HepG2 (cell line): ENCODE data around the gene COL18A1. TPM values are rescaled to one million over a fixed set of nuclear protein-coding genes. Genes with fewer than 3 reads are reported as not detected.

Experiments used
- ATAC-seq: fragments of 200-7000 bp; cut with Tn5 transposase; 3 replicates; pipeline ENCODE4 v1.9.1; 2020; ENCODE audit warnings: mild to moderate bottlenecking, moderate library complexity
- BruUV-seq: library from RNA; stranded (reverse); fragments of 400-500 nt; replicated peaks from 2 replicates; lab custom pipeline; 2021; lab: Mats Ljungman, UMichigan
- CTCF ChIA-PET: fragments of 300-600 bp; formaldehyde crosslinking; extraction: SDS; loops from one replicate; lab custom pipeline; 2021; ENCODE audit warnings: low total read pairs, inconsistent platforms, low intra/inter-chr PET ratio; lab: Yijun Ruan, JAX
- POLR2A ChIA-PET: fragments of 350-600 bp; sonication (Branson Sonifier 250); formaldehyde crosslinking; loops from one replicate; lab custom pipeline; 2020; ENCODE audit warnings: antibody characterized with exemption, inconsistent platforms; lab: Yijun Ruan, JAX
- DNase-seq: peaks from one replicate; pipeline ENCODE4 v3.0.0-alpha.2; 2015; ENCODE audit warnings: low spot score
- FAIRE-seq: peaks from 3 replicates; lab custom pipeline; 2011; peaks lifted over from hg19 to GRCh38; lab: Jason Lieb, UNC
- H2AFZ ChIP-seq: one replicate; pipeline ENCODE4 v1.6.1; 2011; ENCODE audit warnings: low read length, inconsistent platforms
- H3K27ac ChIP-seq: fragments of 300-600 bp; 3 replicates; pipeline ENCODE4 v1.8.0; 2011; ENCODE audit warnings: mixed run types, mild to moderate bottlenecking, mixed read lengths, low read length, inconsistent platforms; ENCODE audit not compliant: insufficient read depth; ENCODE audit errors: extremely low read length
- H3K27me3 ChIP-seq, 2 experiments: fragments of 200-600 bp in 1 of 2; 2 replicates in 1 of 2; 3 replicates in 1 of 2; pipeline versions ENCODE4 v1.6.0 to v1.8.0; 2011; ENCODE audit warnings: low read length in 2 of 2, mild to moderate bottlenecking in 2 of 2, moderate library complexity in 2 of 2, inconsistent platforms in 1 of 2; ENCODE audit not compliant: insufficient read depth in 2 of 2, control insufficient read depth in 1 of 2
- H3K36me3 ChIP-seq, 2 experiments: fragments of 200-600 bp in 1 of 2; replicated peaks in 1 of 2; 2 replicates in 1 of 2; 3 replicates in 1 of 2; pipeline versions ENCODE4 v1.5.1 to v1.8.0; 2011; ENCODE audit warnings: low read length in 2 of 2, inconsistent platforms in 1 of 2; ENCODE audit not compliant: insufficient read depth in 2 of 2, control insufficient read depth in 1 of 2
- H3K4me1 ChIP-seq: 2 replicates; pipeline ENCODE4 v1.5.1; 2012; ENCODE audit warnings: low read length, inconsistent platforms; ENCODE audit not compliant: insufficient read depth
- H3K4me2 ChIP-seq: 2 replicates; pipeline ENCODE4 v1.6.0; 2011; ENCODE audit warnings: low read depth, low read length, inconsistent platforms
- H3K4me3 ChIP-seq, 3 experiments: fragments of 200-600 bp in 1 of 3; sonication (generic), shearing (Covaris generic) in 1 of 3; replicated peaks in 1 of 3; 2 replicates each; pipeline ENCODE4 v1.5.1; 2011 to 2016; ENCODE audit warnings: low read length in 3 of 3, inconsistent platforms in 2 of 3, low read depth in 2 of 3, mild to moderate bottlenecking in 2 of 3, control low read depth in 1 of 3, mixed read lengths in 1 of 3; ENCODE audit not compliant: insufficient read depth in 1 of 3
- H3K79me2 ChIP-seq: one replicate; pipeline ENCODE4 v1.6.1; 2011; ENCODE audit warnings: low read length, inconsistent platforms; ENCODE audit not compliant: insufficient read depth
- H3K9ac ChIP-seq: 2 replicates; pipeline ENCODE4 v1.6.0; 2011; ENCODE audit warnings: mild to moderate bottlenecking, low read depth, low read length, inconsistent platforms; ENCODE audit not compliant: insufficient read depth
- H3K9me3 ChIP-seq: 2 replicates; pipeline ENCODE4 v1.5.1; 2012; ENCODE audit warnings: mild to moderate bottlenecking, low read length
- H4K20me1 ChIP-seq: 2 replicates; pipeline ENCODE4 v1.6.0; 2011; ENCODE audit warnings: inconsistent platforms, mild to moderate bottlenecking, low read length, moderate library complexity; ENCODE audit not compliant: insufficient read depth
- CBX2 ChIP-seq, 2 experiments: fragments of 200-600 bp in 1 of 2; sonication (generic); formaldehyde crosslinking in 1 of 2; IDR thresholded peaks; 2 replicates each; pipeline versions ENCODE4 v1.7.0 to v1.8.1; 2018 to 2022; ENCODE audit warnings: low read depth in 2 of 2, low read length in 1 of 2, mild to moderate bottlenecking in 1 of 2, missing genetic modification reagents in 1 of 2
- MTA3 ChIP-seq: sonication (generic); formaldehyde crosslinking; IDR thresholded peaks from 2 replicates; pipeline ENCODE4 v1.4.0; 2020; ENCODE audit warnings: missing genetic modification reagents
- RCOR2 ChIP-seq: IDR thresholded peaks from 2 replicates; pipeline ENCODE4 v1.6.1; 2016; ENCODE audit warnings: missing biosample characterization, missing genetic modification reagents
- RFXANK ChIP-seq: IDR thresholded peaks from 2 replicates; pipeline ENCODE4 v1.6.1; 2016
- SNAPC5 ChIP-seq: sonication (generic); formaldehyde crosslinking; IDR thresholded peaks from 2 replicates; pipeline ENCODE4 v1.8.1; 2023; ENCODE audit warnings: mild to moderate bottlenecking, missing genetic modification reagents, borderline replicate concordance
- ZBTB42 ChIP-seq: sonication (generic); formaldehyde crosslinking; IDR thresholded peaks from 2 replicates; pipeline ENCODE4 v1.5.0; 2020; ENCODE audit warnings: mild to moderate bottlenecking, missing genetic modification reagents
- ZNF333 ChIP-seq: sonication (generic); formaldehyde crosslinking; IDR thresholded peaks from 2 replicates; pipeline ENCODE4 v1.4.0; 2020; ENCODE audit warnings: mild to moderate bottlenecking, missing genetic modification reagents, borderline replicate concordance
- ZNF382 ChIP-seq: sonication (generic); formaldehyde crosslinking; IDR thresholded peaks from 2 replicates; pipeline ENCODE4 v1.5.0; 2020; ENCODE audit warnings: missing genetic modification reagents, mild to moderate bottlenecking, borderline replicate concordance
- ZNF543 ChIP-seq: sonication (generic); formaldehyde crosslinking; IDR thresholded peaks from 2 replicates; pipeline ENCODE4 v1.4.0; 2020; ENCODE audit warnings: mild to moderate bottlenecking, missing genetic modification reagents
- ZNF546 ChIP-seq: sonication (generic); formaldehyde crosslinking; conservative IDR thresholded peaks from 2 replicates; pipeline ENCODE4 v1.8.1; 2023; ENCODE audit warnings: mild to moderate bottlenecking, missing genetic modification reagents
- ZNF672 ChIP-seq: sonication (generic); formaldehyde crosslinking; IDR thresholded peaks from 2 replicates; pipeline ENCODE4 v1.8.1; 2022; ENCODE audit warnings: missing genetic modification reagents
- ZNF83 ChIP-seq: sonication (generic); formaldehyde crosslinking; IDR thresholded peaks from 2 replicates; pipeline ENCODE4 v1.4.0; 2020; ENCODE audit warnings: missing genetic modification reagents, mild to moderate bottlenecking, borderline replicate concordance
- ZNF839 ChIP-seq: sonication (generic); formaldehyde crosslinking; IDR thresholded peaks from 2 replicates; pipeline ENCODE4 v1.4.0; 2020; ENCODE audit warnings: missing genetic modification reagents, mild to moderate bottlenecking, borderline replicate concordance
- ZSCAN25 ChIP-seq: sonication (generic); formaldehyde crosslinking; IDR thresholded peaks from 2 replicates; pipeline ENCODE4 v1.8.0; 2022; ENCODE audit warnings: mild to moderate bottlenecking, missing genetic modification reagents
- WGBS: methylation state at CpG from one replicate; pipeline ENCODE4 v1.1.6; 2017; ENCODE audit warnings: low lambda C conversion rate; 5-methylcytosine and 5-hydroxymethylcytosine counted together
- in situ Hi-C: cut with HindIII; loops from 2 replicates; pipeline ENCODE4 v1.10.0; 2017; ENCODE audit warnings: low pct_unique_long_range_greater_than_20kb; ENCODE audit not compliant: extremely low pct_ligation_motif_present
- intact Hi-C: fragments of 100-400 bp; cut with micrococcal nuclease; formaldehyde crosslinking; loops from one replicate; pipeline ENCODE4 v1.10.0; 2022; ENCODE audit not compliant: unreplicated experiment
- polyA plus RNA-seq, 8 experiments: library from polyadenylated mRNA; depleted of rRNA in 3 of 8; stranded (reverse) in 7 of 8; unstranded in 1 of 8; fragments of >200 nt; fragmentation: Illumina TruSeq in 4 of 8; extraction: Trizol in 4 of 8; gene quantifications; 2 replicates each; pipeline versions ENCODE4 v1.2.1 to v1.2.3, GENCODE V29; 2011 to 2016; ENCODE audit warnings: low read depth in 4 of 8, missing spikeins in 1 of 8, mixed read lengths in 1 of 8; ENCODE audit not compliant: insufficient read depth in 1 of 8
- total RNA-seq, 5 experiments: library from RNA; depleted of rRNA; stranded (reverse); fragments of >200 nt; fragmentation: Illumina TruSeq; extraction: Trizol; gene quantifications; 2 replicates each; pipeline ENCODE4 v1.2.3, GENCODE V29; 2016; ENCODE audit warnings: low read depth in 1 of 5
- TF ChIP-seq, protein P1 (sequence below): sonication (generic); formaldehyde crosslinking; IDR thresholded peaks from 2 replicates; pipeline ENCODE4 v1.8.0; 2022; ENCODE audit warnings: missing genetic modification reagents, mild to moderate bottlenecking, inconsistent platforms, borderline replicate concordance
- TF ChIP-seq, protein P2 (sequence below), 2 experiments: sonication (generic) in 1 of 2; formaldehyde crosslinking in 1 of 2; IDR thresholded peaks; 2 replicates each; pipeline versions ENCODE4 v1.4.0 to v1.6.1; 2016 to 2020; ENCODE audit warnings: borderline replicate concordance in 1 of 2, low read depth in 1 of 2, mild to moderate bottlenecking in 1 of 2, missing genetic modification reagents in 1 of 2

Gene COL18A1
- total and polyA plus RNA-seq, 2 of the 13 experiments (the other 11 are each of a cell fraction or from before 2014, with no cell fraction given): 79.0 to 102 TPM

DNA sequence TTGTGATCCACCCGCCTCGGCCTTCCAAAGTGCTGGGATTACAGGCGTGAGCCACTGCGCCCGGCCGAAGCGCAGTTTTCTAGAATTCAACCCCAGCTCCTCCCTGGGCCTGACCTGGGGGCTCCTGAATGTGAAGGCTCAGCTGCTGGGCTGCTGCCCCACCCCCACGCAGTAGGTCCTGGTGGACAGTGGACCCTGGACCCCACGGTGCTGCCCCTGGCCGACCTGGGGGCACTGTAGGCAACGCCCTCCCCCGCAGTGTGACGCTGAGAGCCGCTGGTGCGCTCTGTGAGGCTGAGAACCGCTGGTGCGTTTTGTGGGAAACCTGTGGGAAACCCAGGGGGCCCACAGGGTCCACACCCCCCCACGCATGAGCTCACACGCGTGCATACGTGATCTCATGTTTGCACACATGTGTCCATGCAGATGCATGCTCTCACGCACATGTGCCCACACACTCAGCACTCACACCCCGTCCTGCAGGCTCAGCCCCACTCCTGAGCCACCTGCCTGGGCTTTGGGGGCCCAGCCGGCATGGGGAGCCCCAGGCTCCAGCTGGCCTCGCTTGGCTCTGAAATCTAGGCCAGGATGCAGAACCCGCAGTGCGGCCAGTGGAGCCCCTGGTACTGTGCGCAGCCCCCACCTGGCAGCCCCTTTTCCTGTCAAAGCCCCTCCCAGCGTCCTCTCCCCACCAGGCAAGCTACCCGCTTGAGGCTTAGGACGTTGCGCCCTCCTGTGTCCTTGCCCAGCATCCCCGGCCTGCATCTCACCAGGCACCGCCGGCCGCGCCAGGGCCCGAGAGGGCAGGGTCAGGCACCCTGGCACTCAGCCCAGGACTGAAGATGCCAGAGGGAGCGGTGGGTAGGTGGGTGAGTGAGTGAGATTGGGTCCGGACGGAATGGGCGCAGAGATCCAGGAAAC is 67.7 kb downstream of the COL18A1 start:
- POLR2A ChIA-PET: interaction anchor here (0.7 to 5.2 kb wide), 25 partner anchors 8 to 185 kb away, joined by 3 to 65 read pairs (median 7); partner anchors contain the start of gene POFUT2
- Histone ChIP-seq H3K36me3 (peaks cover 12 to 50% of the 10 kb centered on the region in 2 experiments), H3K79me2 (peaks cover 23% of the 10 kb centered on the region), H3K4me1 (peaks cover 65% of the 10 kb centered on the region), H4K20me1 (no peaks in the 10 kb centered on the region), H2AFZ (no peak overlapping the region), H3K27ac (peak overlapping the region; percentile 99), H3K4me3 (0 out of 6 replicates have a peak overlapping the region, but pooled peaks of 1 of the 3 experiments have one; percentile 63), H3K9me3 (no peaks in the 10 kb centered on the region), H3K9ac (peak overlapping the region; percentile 76), H3K27me3 (no peaks in the 10 kb centered on the region), H3K4me2 (peak overlapping the region; percentile 86)
- CTCF ChIA-PET: no interaction called here
- DNase-seq: peak; percentile 37
- BruUV-seq: no TSS peak
- 62% methylated on average over 30 of the region's 42 CpGs for WGBS
- intact Hi-C loops: no loop called here
- in situ Hi-C loops: no loop called here
- ATAC-seq: peak; percentile 7; the same call in 2 of the 3 replicates
- FAIRE-seq: no peak
- TF ChIP-seq, protein P1, sequence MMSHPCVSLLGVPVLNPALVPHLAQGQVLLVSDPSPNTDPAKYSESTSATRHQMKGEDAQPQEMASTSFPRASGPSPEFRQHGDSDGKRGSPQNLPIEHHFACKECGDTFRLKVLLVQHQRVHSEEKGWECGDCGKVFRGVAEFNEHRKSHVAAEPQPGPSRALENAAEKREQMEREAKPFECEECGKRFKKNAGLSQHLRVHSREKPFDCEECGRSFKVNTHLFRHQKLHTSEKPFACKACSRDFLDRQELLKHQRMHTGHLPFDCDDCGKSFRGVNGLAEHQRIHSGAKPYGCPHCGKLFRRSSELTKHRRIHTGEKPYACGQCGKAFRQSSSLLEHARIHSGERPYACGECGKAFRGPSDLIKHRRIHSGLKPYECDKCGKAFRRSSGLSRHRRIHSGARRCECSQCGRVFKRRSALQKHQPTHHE (CRISPR knock-in tag): no peak
- no peak for TF ChIP-seq ZSCAN25 (CRISPR knock-in tag)
- no peak for TF ChIP-seq ZNF382 (CRISPR knock-in tag)
- TF ChIP-seq ZNF839 (CRISPR knock-in tag): no peak; the same call in 1 of the 2 replicates
- no peak for TF ChIP-seq ZNF83 (CRISPR knock-in tag)
- TF ChIP-seq, protein P2, sequence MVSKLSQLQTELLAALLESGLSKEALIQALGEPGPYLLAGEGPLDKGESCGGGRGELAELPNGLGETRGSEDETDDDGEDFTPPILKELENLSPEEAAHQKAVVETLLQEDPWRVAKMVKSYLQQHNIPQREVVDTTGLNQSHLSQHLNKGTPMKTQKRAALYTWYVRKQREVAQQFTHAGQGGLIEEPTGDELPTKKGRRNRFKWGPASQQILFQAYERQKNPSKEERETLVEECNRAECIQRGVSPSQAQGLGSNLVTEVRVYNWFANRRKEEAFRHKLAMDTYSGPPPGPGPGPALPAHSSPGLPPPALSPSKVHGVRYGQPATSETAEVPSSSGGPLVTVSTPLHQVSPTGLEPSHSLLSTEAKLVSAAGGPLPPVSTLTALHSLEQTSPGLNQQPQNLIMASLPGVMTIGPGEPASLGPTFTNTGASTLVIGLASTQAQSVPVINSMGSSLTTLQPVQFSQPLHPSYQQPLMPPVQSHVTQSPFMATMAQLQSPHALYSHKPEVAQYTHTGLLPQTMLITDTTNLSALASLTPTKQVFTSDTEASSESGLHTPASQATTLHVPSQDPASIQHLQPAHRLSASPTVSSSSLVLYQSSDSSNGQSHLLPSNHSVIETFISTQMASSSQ (IDR thresholded peaks at IDR 0.05; ENCODE audit: low read depth): no peak; the same call in 1 of the 2 replicates
- TF ChIP-seq, protein P2 (CRISPR knock-in tag; IDR thresholded peaks at IDR 0.05; ENCODE audit: borderline replicate concordance): peak; percentile 24; the same call in 1 of the 2 replicates
- TF ChIP-seq ZNF672 (CRISPR knock-in tag): no peak
- TF ChIP-seq MTA3 (CRISPR knock-in tag): no peak
- TF ChIP-seq ZNF333: no peak
- no peak; the same call in 1 of the 2 replicates for TF ChIP-seq ZNF546
- no peak for TF ChIP-seq RFXANK (CRISPR knock-in tag)
- TF ChIP-seq SNAPC5: no peak
- no peak for TF ChIP-seq RCOR2 (CRISPR knock-in tag)
- TF ChIP-seq ZNF543 (CRISPR knock-in tag): peak; percentile 2; the same call in 1 of the 2 replicates
- no peak for TF ChIP-seq CBX2 (IDR thresholded peaks at IDR 0.05; ENCODE audit: low read depth, low read length)
- no peak for TF ChIP-seq CBX2 (CRISPR knock-in tag; IDR thresholded peaks at IDR 0.05; ENCODE audit: low read depth)
- TF ChIP-seq ZBTB42 (CRISPR knock-in tag): no peak
